GM12892 (cell line): ENCODE measurements around the gene CCDC74B.
"Not testable (repeated sequence)": the region's sequence is repeated elsewhere in the genome, so short reads cannot be mapped to it uniquely, and the experiment has no call there.

Experiments used
- DNase-seq: peaks from one replicate; pipeline ENCODE4 v3.0.0; 2011; ENCODE audit not compliant: insufficient read length
- FAIRE-seq: peaks from 2 replicates; lab custom pipeline; 2011; peaks lifted over from hg19 to GRCh38; lab: Jason Lieb, UNC
- POLR2A ChIP-seq: IDR thresholded peaks from 2 replicates; pipeline ENCODE4 v1.6.1; 2011; ENCODE audit warnings: low read depth, low read length, control low read depth
- POLR2AphosphoS5 ChIP-seq: IDR thresholded peaks from 2 replicates; pipeline ENCODE4 v1.6.1; 2011; ENCODE audit warnings: low read depth, low read length, control low read depth
- TAF1 ChIP-seq: IDR thresholded peaks from 2 replicates; pipeline ENCODE4 v1.6.1; 2011; ENCODE audit warnings: low read depth, mild to moderate bottlenecking, control low read depth, low read length, borderline replicate concordance

Gene CCDC74B

GRCh38 chr2:130135692-130136541 lies 9.0 kb downstream of the CCDC74B start:
- no peak for TF ChIP-seq POLR2AphosphoS5
- no peak for TF ChIP-seq TAF1
- no peak for TF ChIP-seq POLR2A
- FAIRE-seq, result no peak
- DNase-seq, result no peak

GRCh38 chr2:130129120-130129829 lies 15.6 kb downstream of the CCDC74B start, which contains the start of gene POTEF:
POTEF (minus strand) TSS chr2:130129222; CDS start chr2:130120515, 8,707 bp downstream.
- FAIRE-seq, DNase-seq: not testable (repeated sequence)

- FAIRE-seq, DNase-seq: not testable (repeated sequence)
Observed at GRCh38 chr2:130128464-130128863, 16.4 kb downstream of the CCDC74B start.

DNA sequence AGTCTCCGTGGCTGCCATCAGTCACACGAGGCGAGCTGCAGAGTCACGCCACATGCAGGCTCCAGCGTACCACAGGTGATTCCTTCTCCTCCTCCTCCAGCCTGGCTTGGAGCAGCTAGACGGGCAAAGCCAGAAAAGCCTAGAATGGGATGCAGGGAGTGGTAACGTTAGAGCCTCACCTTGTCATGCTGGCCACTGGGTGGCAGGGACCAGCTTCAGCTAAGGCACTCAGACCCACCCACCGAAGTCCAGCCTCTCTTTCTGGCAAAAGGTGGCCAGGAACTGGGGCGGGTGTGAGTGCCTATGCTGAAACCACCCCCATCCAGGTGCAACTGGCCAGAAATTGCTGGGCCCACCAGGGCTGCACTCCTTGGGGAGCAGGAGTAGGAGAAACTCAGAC lies 17.2 kb downstream of the CCDC74B start:
- not testable (repeated sequence) for FAIRE-seq

GRCh38 chr2:130120924-130121323 lies 24.0 kb downstream of the CCDC74B start:
- FAIRE-seq, DNase-seq: not testable (repeated sequence)

More for the DNA sequence above, 17.2 kb downstream of the CCDC74B start:
- DNase-seq, result not testable (repeated sequence)

DNA sequence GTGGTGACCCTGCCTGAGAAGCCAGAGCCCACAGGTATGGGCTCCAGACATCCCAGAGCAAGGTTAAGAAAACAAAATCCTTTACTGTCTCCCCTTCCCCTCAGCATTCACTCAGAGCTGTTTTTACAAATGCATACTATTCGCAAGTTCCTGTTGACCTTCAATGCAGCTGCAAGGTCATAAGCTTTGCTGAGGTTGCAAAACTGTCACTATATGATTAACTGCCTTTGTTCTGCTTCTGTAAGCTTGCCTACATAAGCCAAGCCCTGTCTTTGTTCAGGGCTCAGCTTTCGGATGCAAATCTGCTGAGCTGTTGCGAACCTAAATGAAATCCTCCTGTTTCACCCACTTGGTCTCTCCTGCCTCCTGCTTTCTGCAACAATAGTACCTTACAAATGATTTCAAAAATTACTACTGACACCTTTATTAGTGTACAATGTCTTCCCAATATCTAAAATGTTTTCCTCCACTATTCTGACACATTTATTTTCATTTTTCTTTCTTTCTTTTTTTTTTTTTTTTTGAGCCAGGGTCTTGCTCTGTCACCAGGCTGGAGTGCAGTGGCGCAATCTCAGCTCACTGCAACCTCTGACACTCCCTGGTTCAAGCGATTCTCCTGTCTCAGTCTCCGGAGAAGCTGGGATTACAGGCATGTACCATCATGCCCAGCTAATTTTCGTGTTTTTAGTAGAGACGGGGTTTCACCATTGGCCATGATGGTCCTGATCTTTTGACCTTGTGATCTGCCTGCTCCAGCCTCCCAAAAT lies 42.1 kb downstream of the CCDC74B start:
- not testable (repeated sequence) for FAIRE-seq, DNase-seq
